Activated T-cell treated with anti-CD3 and anti-CD28 coated beads, Interleukin-2, amount 50 U/mL, for 1 hour (primary cell): Measurements from ENCODE around the gene PRR35.

Experiments used
- DNase-seq: peaks from one replicate; pipeline ENCODE4 v3.0.0-alpha.2; 2020

Gene PRR35

GRCh38 chr16:582614-583331 lies 22.6 kb downstream of the PRR35 start:
- no peak for DNase-seq

GRCh38 chr16:583470-583814 lies 23.2 kb downstream of the PRR35 start:
- no peak for DNase-seq

- no peak for DNase-seq
These were observed 23.8 kb downstream of the PRR35 start for GRCh38 chr16:583815-584591.

- no peak for DNase-seq
These were observed 25.2 kb downstream of the PRR35 start for GRCh38 chr16:585351-585750.

- no peak for DNase-seq
These were observed 26.0 kb downstream of the PRR35 start for GRCh38 chr16:586047-586644.

- DNase-seq, result no peak
These were observed 26.7 kb downstream of the PRR35 start for GRCh38 chr16:586645-587590.

GRCh38 chr16:588639-588888 lies 28.4 kb downstream of the PRR35 start:
- peak; percentile 69 for DNase-seq

- peak; percentile 100 for DNase-seq
These were observed 28.9 kb downstream of the PRR35 start for GRCh38 chr16:588889-589657.

- peak; percentile 97 for DNase-seq
These were observed 29.5 kb downstream of the PRR35 start, which contains the start of gene RAB40C for GRCh38 chr16:589658-590187. Gene RAB40C, plus strand, starts transcription at chr16:590066. Its CDS starts 226 bp downstream, at chr16:590292.

GRCh38 chr16:590188-590814 lies 30.1 kb downstream of the PRR35 start:
- DNase-seq, result no peak

- no peak for DNase-seq
These were observed 30.6 kb downstream of the PRR35 start for GRCh38 chr16:590815-591200.

GRCh38 chr16:591231-591630 lies 31.0 kb downstream of the PRR35 start:
- no peak for DNase-seq

- DNase-seq, result no peak
These were observed 31.8 kb downstream of the PRR35 start for GRCh38 chr16:591892-592517.

GRCh38 chr16:592518-593306 lies 32.5 kb downstream of the PRR35 start:
- no peak for DNase-seq

GRCh38 chr16:593406-593805 lies 33.2 kb downstream of the PRR35 start:
- no peak for DNase-seq

- DNase-seq, result no peak
These were observed 33.6 kb downstream of the PRR35 start for GRCh38 chr16:593807-594206.

- DNase-seq, result no peak
These were observed 34.9 kb downstream of the PRR35 start for GRCh38 chr16:595094-595528.

- DNase-seq, result no peak
These were observed 35.9 kb downstream of the PRR35 start for GRCh38 chr16:595942-596735.

- no peak for DNase-seq
These were observed 36.5 kb downstream of the PRR35 start for GRCh38 chr16:596736-597060.
